DOHH2 (cell line): ENCODE measurements around the gene ASTN1.

Experiments used
- H3F3A ChIP-seq: fragments of 200-600 bp; sonication (generic), shearing (Covaris generic); 2 replicates; pipeline ENCODE4 v1.6.0; 2016; ENCODE audit warnings: antibody characterized with exemption, mild to moderate bottlenecking; ENCODE audit not compliant: control insufficient read depth, insufficient read depth
- H3K27ac ChIP-seq: fragments of 200-600 bp; sonication (generic); 2 replicates; pipeline ENCODE4 v1.5.1; 2014; ENCODE audit warnings: low read depth, mild to moderate bottlenecking, low read length, moderate library complexity
- H3K27me3 ChIP-seq: fragments of 200-600 bp; sonication (generic); 2 replicates; pipeline ENCODE4 v1.6.1; 2014; ENCODE audit warnings: mild to moderate bottlenecking, low read length, mixed read lengths; ENCODE audit not compliant: control insufficient read depth
- H3K36me3 ChIP-seq: fragments of 200-600 bp; sonication (generic); 2 replicates; pipeline ENCODE4 v1.6.1; 2014; ENCODE audit warnings: mild to moderate bottlenecking, low read length, moderate library complexity, mixed read lengths; ENCODE audit not compliant: control insufficient read depth
- H3K4me1 ChIP-seq: fragments of 200-600 bp; sonication (generic); 2 replicates; pipeline ENCODE4 v1.6.1; 2014; ENCODE audit warnings: mild to moderate bottlenecking, low read length, mixed read lengths; ENCODE audit not compliant: control insufficient read depth
- H3K4me2 ChIP-seq: fragments of 200-600 bp; sonication (generic); 2 replicates; pipeline ENCODE4 v1.6.0; 2014; ENCODE audit warnings: mild to moderate bottlenecking, low read length, moderate library complexity
- H3K4me3 ChIP-seq: fragments of 200-600 bp; sonication (generic); 2 replicates; pipeline ENCODE4 v1.5.1; 2014; ENCODE audit warnings: mild to moderate bottlenecking, low read length, mixed read lengths
- H3K79me2 ChIP-seq: fragments of 200-600 bp; sonication (generic); 2 replicates; pipeline ENCODE4 v1.6.1; 2014; ENCODE audit warnings: mild to moderate bottlenecking, low read length, mixed read lengths; ENCODE audit not compliant: control insufficient read depth
- H3K9me2 ChIP-seq: fragments of 200-600 bp; sonication (generic); replicated peaks from 2 replicates; pipeline ENCODE4 v1.6.1; 2014; ENCODE audit warnings: mild to moderate bottlenecking, low read length, mixed read lengths; ENCODE audit not compliant: control insufficient read depth
- H3K9me3 ChIP-seq: fragments of 200-600 bp; sonication (generic); 2 replicates; pipeline ENCODE4 v1.6.1; 2014; ENCODE audit warnings: antibody characterized with exemption, low read length, mixed read lengths; ENCODE audit not compliant: control insufficient read depth, insufficient read depth
- H4K20me1 ChIP-seq: fragments of 200-600 bp; sonication (generic); 2 replicates; pipeline ENCODE4 v1.6.0; 2014; ENCODE audit warnings: low read depth, mild to moderate bottlenecking, antibody characterized with exemption, low read length, moderate library complexity; ENCODE audit not compliant: control insufficient read depth, insufficient read depth
- EZH2phosphoT487 ChIP-seq: fragments of 200-600 bp; sonication (generic); IDR thresholded peaks from 2 replicates; pipeline ENCODE4 v1.6.1; 2017; ENCODE audit warnings: borderline replicate concordance, mild to moderate bottlenecking, antibody characterized with exemption, low read length, moderate library complexity, mixed read lengths
- TF ChIP-seq, protein P1 (sequence below): fragments of 200-600 bp; sonication (generic); IDR thresholded peaks from one replicate; pipeline ENCODE4 v1.5.1; 2014; ENCODE audit warnings: antibody characterized with exemption, mild to moderate bottlenecking, low read depth, low read length; ENCODE audit not compliant: poor library complexity, severe bottlenecking

The ASTN1 gene

GRCh38 chr1:177163844-177164379 lies 600 bp downstream of the ASTN1 start:
- H3F3A ChIP-seq = no peaks in the 10 kb centered on the region
- no peak for TF ChIP-seq EZH2phosphoT487
- TF ChIP-seq, protein P1, sequence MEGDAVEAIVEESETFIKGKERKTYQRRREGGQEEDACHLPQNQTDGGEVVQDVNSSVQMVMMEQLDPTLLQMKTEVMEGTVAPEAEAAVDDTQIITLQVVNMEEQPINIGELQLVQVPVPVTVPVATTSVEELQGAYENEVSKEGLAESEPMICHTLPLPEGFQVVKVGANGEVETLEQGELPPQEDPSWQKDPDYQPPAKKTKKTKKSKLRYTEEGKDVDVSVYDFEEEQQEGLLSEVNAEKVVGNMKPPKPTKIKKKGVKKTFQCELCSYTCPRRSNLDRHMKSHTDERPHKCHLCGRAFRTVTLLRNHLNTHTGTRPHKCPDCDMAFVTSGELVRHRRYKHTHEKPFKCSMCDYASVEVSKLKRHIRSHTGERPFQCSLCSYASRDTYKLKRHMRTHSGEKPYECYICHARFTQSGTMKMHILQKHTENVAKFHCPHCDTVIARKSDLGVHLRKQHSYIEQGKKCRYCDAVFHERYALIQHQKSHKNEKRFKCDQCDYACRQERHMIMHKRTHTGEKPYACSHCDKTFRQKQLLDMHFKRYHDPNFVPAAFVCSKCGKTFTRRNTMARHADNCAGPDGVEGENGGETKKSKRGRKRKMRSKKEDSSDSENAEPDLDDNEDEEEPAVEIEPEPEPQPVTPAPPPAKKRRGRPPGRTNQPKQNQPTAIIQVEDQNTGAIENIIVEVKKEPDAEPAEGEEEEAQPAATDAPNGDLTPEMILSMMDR = no peak
- no peaks in the 10 kb centered on the region for H3K79me2 ChIP-seq
- H3K9me3 ChIP-seq = no peaks in the 10 kb centered on the region
- H3K36me3 ChIP-seq = no peaks in the 10 kb centered on the region
- H3K27me3 ChIP-seq = no peaks in the 10 kb centered on the region
- H3K4me3 ChIP-seq = no peak overlapping the region
- no peak overlapping the region for H3K4me2 ChIP-seq
- no peaks in the 10 kb centered on the region for H4K20me1 ChIP-seq
- no peak overlapping the region for H3K27ac ChIP-seq
- no peaks in the 10 kb centered on the region for H3K4me1 ChIP-seq
- no peaks in the 10 kb centered on the region for H3K9me2 ChIP-seq

GRCh38 chr1:177162243-177162642 lies 2.3 kb downstream of the ASTN1 start:
- Histone ChIP-seq H3K36me3 (no peaks in the 10 kb centered on the region), H3F3A (no peaks in the 10 kb centered on the region), H3K9me2 (no peaks in the 10 kb centered on the region), H3K4me3 (no peak overlapping the region), H3K4me2 (no peak overlapping the region), H3K9me3 (no peaks in the 10 kb centered on the region), H3K27ac (no peak overlapping the region), H4K20me1 (no peaks in the 10 kb centered on the region), H3K4me1 (no peaks in the 10 kb centered on the region), H3K79me2 (no peaks in the 10 kb centered on the region), H3K27me3 (no peaks in the 10 kb centered on the region)
- TF ChIP-seq EZH2phosphoT487 = no peak
- TF ChIP-seq, protein P1 = no peak

- Histone ChIP-seq H3K4me3 (no peak overlapping the region), H3K27ac (no peak overlapping the region), H4K20me1 (no peaks in the 10 kb centered on the region), H3K9me3 (no peaks in the 10 kb centered on the region), H3K9me2 (no peaks in the 10 kb centered on the region), H3F3A (no peaks in the 10 kb centered on the region), H3K4me2 (no peak overlapping the region), H3K27me3 (no peaks in the 10 kb centered on the region), H3K36me3 (no peaks in the 10 kb centered on the region), H3K79me2 (no peaks in the 10 kb centered on the region), H3K4me1 (no peaks in the 10 kb centered on the region)
- TF ChIP-seq, protein P1 = no peak
- no peak for TF ChIP-seq EZH2phosphoT487
These were observed 18.0 kb downstream of the ASTN1 start for GRCh38 chr1:177146499-177146898.
